SK-N-SH treated with all-trans-retinoic acid at 6 μM for 48 hours (cell line): ENCODE data around the gene ABR.

Experiments used
- ATAC-seq: fragments of 200-7000 bp; cut with Tn5 transposase; 3 replicates; pipeline ENCODE4 v1.9.1; 2020; ENCODE audit warnings: mild to moderate bottlenecking, moderate library complexity
- CREB5 ChIP-seq: fragments of 250-450 bp; sonication (Bioruptor Pico); IDR thresholded peaks from 2 replicates; pipeline ENCODE4 v1.5.1; 2020; ENCODE audit warnings: low read depth, mild to moderate bottlenecking, moderate library complexity
- CSDC2 ChIP-seq: fragments of 250-450 bp; sonication (Bioruptor Pico); IDR thresholded peaks from 2 replicates; pipeline ENCODE4 v1.5.0; 2020; ENCODE audit warnings: mild to moderate bottlenecking, moderate library complexity
- ESRRG ChIP-seq: fragments of 250-450 bp; sonication (Bioruptor Pico); IDR thresholded peaks from 2 replicates; pipeline ENCODE4 v1.6.1; 2021; ENCODE audit warnings: mild to moderate bottlenecking
- GLIS3 ChIP-seq: fragments of 250-450 bp; sonication (Bioruptor Pico); IDR thresholded peaks from 2 replicates; pipeline ENCODE4 v1.5.0; 2020; ENCODE audit warnings: mild to moderate bottlenecking, moderate library complexity
- ISL1 ChIP-seq: fragments of 250-450 bp; sonication (Bioruptor Pico); IDR thresholded peaks from 2 replicates; pipeline ENCODE4 v2.1.2; 2022; ENCODE audit warnings: mild to moderate bottlenecking, moderate library complexity
- OSR1 ChIP-seq: fragments of 250-450 bp; sonication (Bioruptor Pico); IDR thresholded peaks from 2 replicates; pipeline ENCODE4 v1.8.0; 2022; ENCODE audit warnings: moderate library complexity, mild to moderate bottlenecking, inconsistent platforms
- POU6F1 ChIP-seq: fragments of 250-450 bp; sonication (Bioruptor Pico); IDR thresholded peaks from 2 replicates; pipeline ENCODE4 v1.8.0; 2021; ENCODE audit warnings: low read depth, mild to moderate bottlenecking, moderate library complexity, borderline replicate concordance
- PPARA ChIP-seq: fragments of 250-450 bp; sonication (Bioruptor Pico); IDR thresholded peaks from 2 replicates; pipeline ENCODE4 v1.5.0; 2020; ENCODE audit warnings: mild to moderate bottlenecking, borderline replicate concordance
- RARB ChIP-seq: fragments of 250-450 bp; sonication (Bioruptor Pico); IDR thresholded peaks from 2 replicates; pipeline ENCODE4 v1.8.0; 2021; ENCODE audit warnings: mild to moderate bottlenecking, moderate library complexity
- SNAI2 ChIP-seq: fragments of 250-450 bp; sonication (Bioruptor Pico); IDR thresholded peaks from 2 replicates; pipeline ENCODE4 v1.5.0; 2020; ENCODE audit warnings: mild to moderate bottlenecking, moderate library complexity
- TCF4 ChIP-seq: fragments of 250-450 bp; sonication (Bioruptor Pico); IDR thresholded peaks from 2 replicates; pipeline ENCODE4 v1.8.0; 2021; ENCODE audit warnings: mild to moderate bottlenecking, moderate library complexity, borderline replicate concordance
- TOX ChIP-seq: fragments of 250-450 bp; sonication (Bioruptor Pico); IDR thresholded peaks from 2 replicates; pipeline ENCODE4 v1.8.0; 2021; ENCODE audit warnings: mild to moderate bottlenecking, moderate library complexity, borderline replicate concordance
- ZFP3 ChIP-seq: fragments of 250-450 bp; sonication (Bioruptor Pico); IDR thresholded peaks from 2 replicates; pipeline ENCODE4 v1.5.0; 2020; ENCODE audit warnings: mild to moderate bottlenecking, moderate library complexity
- ZFP30 ChIP-seq: fragments of 450-650 bp; formaldehyde crosslinking; IDR thresholded peaks from 2 replicates; pipeline ENCODE4 v1.5.0; 2022; ENCODE audit warnings: mild to moderate bottlenecking, moderate library complexity
- ZNF565 ChIP-seq: fragments of 450-650 bp; formaldehyde crosslinking; conservative IDR thresholded peaks from 2 replicates; pipeline ENCODE4 v1.5.0; 2020; ENCODE audit warnings: low read depth, mild to moderate bottlenecking, moderate library complexity
- ZNF70 ChIP-seq: fragments of 450-650 bp; formaldehyde crosslinking; IDR thresholded peaks from 2 replicates; pipeline ENCODE4 v1.5.0; 2020; ENCODE audit warnings: mild to moderate bottlenecking, moderate library complexity
- TF ChIP-seq, protein P1 (sequence below): fragments of 250-450 bp; sonication (Bioruptor Pico); IDR thresholded peaks from 2 replicates; pipeline ENCODE4 v1.5.1; 2021; ENCODE audit warnings: mild to moderate bottlenecking, moderate library complexity
- TF ChIP-seq, protein P2 (sequence below): fragments of 250-450 bp; sonication (Bioruptor Pico); IDR thresholded peaks from 2 replicates; pipeline ENCODE4 v1.5.0; 2020; ENCODE audit warnings: mild to moderate bottlenecking, moderate library complexity

The ABR gene

GRCh38 chr17:979212-979538 is 200.6 kb downstream of the ABR start:
- TF ChIP-seq OSR1 (CRISPR knock-in tag): no peak
- TF ChIP-seq, protein P1, sequence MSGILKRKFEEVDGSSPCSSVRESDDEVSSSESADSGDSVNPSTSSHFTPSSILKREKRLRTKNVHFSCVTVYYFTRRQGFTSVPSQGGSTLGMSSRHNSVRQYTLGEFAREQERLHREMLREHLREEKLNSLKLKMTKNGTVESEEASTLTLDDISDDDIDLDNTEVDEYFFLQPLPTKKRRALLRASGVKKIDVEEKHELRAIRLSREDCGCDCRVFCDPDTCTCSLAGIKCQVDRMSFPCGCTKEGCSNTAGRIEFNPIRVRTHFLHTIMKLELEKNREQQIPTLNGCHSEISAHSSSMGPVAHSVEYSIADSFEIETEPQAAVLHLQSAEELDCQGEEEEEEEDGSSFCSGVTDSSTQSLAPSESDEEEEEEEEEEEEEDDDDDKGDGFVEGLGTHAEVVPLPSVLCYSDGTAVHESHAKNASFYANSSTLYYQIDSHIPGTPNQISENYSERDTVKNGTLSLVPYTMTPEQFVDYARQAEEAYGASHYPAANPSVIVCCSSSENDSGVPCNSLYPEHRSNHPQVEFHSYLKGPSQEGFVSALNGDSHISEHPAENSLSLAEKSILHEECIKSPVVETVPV: no peak
- no peak for TF ChIP-seq RARB (CRISPR knock-in tag)
- TF ChIP-seq ZFP3 (CRISPR knock-in tag): no peak
- TF ChIP-seq ZNF70: no peak
- TF ChIP-seq TCF4 (CRISPR knock-in tag): no peak
- no peak for TF ChIP-seq CSDC2 (CRISPR knock-in tag)
- no peak for TF ChIP-seq ESRRG (CRISPR knock-in tag)
- no peak for TF ChIP-seq POU6F1 (CRISPR knock-in tag)
- TF ChIP-seq, protein P2, sequence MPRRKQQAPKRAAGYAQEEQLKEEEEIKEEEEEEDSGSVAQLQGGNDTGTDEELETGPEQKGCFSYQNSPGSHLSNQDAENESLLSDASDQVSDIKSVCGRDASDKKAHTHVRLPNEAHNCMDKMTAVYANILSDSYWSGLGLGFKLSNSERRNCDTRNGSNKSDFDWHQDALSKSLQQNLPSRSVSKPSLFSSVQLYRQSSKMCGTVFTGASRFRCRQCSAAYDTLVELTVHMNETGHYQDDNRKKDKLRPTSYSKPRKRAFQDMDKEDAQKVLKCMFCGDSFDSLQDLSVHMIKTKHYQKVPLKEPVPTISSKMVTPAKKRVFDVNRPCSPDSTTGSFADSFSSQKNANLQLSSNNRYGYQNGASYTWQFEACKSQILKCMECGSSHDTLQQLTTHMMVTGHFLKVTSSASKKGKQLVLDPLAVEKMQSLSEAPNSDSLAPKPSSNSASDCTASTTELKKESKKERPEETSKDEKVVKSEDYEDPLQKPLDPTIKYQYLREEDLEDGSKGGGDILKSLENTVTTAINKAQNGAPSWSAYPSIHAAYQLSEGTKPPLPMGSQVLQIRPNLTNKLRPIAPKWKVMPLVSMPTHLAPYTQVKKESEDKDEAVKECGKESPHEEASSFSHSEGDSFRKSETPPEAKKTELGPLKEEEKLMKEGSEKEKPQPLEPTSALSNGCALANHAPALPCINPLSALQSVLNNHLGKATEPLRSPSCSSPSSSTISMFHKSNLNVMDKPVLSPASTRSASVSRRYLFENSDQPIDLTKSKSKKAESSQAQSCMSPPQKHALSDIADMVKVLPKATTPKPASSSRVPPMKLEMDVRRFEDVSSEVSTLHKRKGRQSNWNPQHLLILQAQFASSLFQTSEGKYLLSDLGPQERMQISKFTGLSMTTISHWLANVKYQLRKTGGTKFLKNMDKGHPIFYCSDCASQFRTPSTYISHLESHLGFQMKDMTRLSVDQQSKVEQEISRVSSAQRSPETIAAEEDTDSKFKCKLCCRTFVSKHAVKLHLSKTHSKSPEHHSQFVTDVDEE: no peak
- no peak for TF ChIP-seq SNAI2 (CRISPR knock-in tag)
- TF ChIP-seq PPARA (CRISPR knock-in tag): no peak
- no peak for TF ChIP-seq TOX (CRISPR knock-in tag)
- TF ChIP-seq GLIS3 (CRISPR knock-in tag): no peak
- no peak for TF ChIP-seq ISL1 (CRISPR knock-in tag)
- ATAC-seq: no peak

DNA sequence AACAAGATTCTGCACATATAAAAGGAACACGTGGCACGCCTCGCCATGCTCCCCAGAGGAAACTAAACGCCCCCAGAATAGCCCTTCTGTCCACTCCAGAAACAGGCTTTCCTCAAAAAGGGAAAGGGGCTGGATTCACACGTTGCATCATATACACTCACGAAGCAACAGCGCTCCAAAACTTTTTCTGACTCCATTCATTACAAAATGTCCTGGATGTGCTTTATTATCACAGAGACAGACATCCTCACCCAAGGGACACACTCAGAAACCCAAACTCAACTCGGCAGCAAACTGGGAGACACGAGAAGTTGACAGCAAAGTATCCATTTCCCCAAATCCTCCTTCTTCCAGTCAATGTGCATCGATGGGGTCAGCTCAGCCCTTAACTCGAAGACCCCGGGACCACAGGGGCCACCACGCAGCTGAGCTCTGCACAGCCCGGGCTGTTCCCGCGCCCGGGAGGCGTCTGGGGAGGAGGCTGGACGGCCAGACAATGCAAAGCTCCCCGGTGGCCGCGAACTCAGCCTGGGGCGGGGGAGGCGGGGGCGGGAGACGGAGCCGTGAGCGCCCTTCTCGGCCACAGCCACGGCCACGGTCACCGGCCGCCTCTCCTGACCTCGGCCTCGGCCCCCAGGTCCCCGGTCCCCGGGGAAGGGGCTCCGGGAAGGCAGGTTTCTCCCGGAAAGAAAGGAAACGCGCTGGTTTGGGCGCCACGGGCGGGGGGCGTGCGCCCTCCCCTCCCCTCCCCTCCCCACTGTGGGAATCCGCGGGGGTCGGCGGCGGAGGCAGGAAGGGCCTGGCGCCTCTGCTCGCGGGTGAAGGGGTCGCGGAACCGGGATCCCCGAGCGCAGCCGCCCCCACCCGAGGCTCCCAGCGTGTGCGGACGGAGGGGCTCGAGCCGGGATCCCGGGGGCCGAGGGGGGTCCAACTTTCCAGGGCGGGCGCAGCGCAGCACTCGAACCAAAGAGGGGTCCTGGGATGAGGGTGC is 201.4 kb downstream of the ABR start:
- ATAC-seq: peak; percentile 18
- no peak for TF ChIP-seq ZNF565 (CRISPR knock-in tag)
- TF ChIP-seq ZFP30 (CRISPR knock-in tag): no peak
- TF ChIP-seq POU6F1 (CRISPR knock-in tag): no peak
- no peak for TF ChIP-seq ZFP3 (CRISPR knock-in tag)
- no peak for TF ChIP-seq CSDC2 (CRISPR knock-in tag)
- TF ChIP-seq, protein P2: no peak
- TF ChIP-seq, all 23 proteins: peak for 0

DNA sequence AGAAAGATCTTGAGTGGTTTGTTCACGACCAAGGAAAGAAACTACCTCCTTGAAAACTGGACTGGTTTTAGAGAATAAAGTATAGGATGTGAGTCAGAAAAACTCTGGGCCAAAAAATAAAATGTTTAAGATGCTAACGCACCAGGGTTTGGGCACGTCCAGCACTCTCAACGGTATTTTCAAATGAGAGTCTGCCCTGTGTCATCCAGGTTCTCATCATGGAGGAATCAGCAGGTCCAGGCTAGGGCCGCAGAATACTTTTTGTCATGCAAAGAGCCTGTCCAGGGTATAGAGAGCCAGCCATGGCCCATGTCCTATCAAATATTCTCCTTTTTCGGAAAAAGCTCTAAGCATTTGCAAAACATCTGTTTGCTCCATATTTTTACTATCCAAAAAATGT is 202.6 kb downstream of the ABR start:
- TF ChIP-seq CSDC2 (CRISPR knock-in tag) (no peak), CREB5 (no peak), ZNF70 (no peak), ESRRG (CRISPR knock-in tag) (no peak), ZFP30 (CRISPR knock-in tag) (no peak), PPARA (CRISPR knock-in tag) (no peak), GLIS3 (CRISPR knock-in tag) (no peak), TCF4 (CRISPR knock-in tag) (no peak)
- TF ChIP-seq, protein P2: no peak
- TF ChIP-seq, protein P1: no peak
- no peak for ATAC-seq
